H9 (cell line): ENCODE results near the gene PTPRN2. TPM values are rescaled to one million over a fixed set of nuclear protein-coding genes. Genes with fewer than 3 reads are reported as not detected.

Experiments
- DNase-seq: peaks from one replicate; pipeline ENCODE4 v3.0.0-alpha.2; 2017
- H2AFZ ChIP-seq: one replicate; pipeline ENCODE4 v1.6.1; 2013; ENCODE audit warnings: mild to moderate bottlenecking, low read length, control low read depth, moderate library complexity
- H2AK5ac ChIP-seq: 2 replicates; pipeline ENCODE4 v1.6.1; 2013; ENCODE audit warnings: low read length, control low read depth, mixed read lengths; ENCODE audit not compliant: insufficient read length
- H2BK120ac ChIP-seq: one replicate; pipeline ENCODE4 v1.6.1; 2013; ENCODE audit warnings: low read depth, mild to moderate bottlenecking, low read length, control low read depth, inconsistent platforms; ENCODE audit not compliant: poor library complexity, severe bottlenecking
- H2BK12ac ChIP-seq: 2 replicates; pipeline ENCODE4 v1.6.1; 2013; ENCODE audit warnings: low read length, control low read depth, mixed read lengths, low read depth; ENCODE audit not compliant: insufficient read length
- H2BK15ac ChIP-seq: 2 replicates; pipeline ENCODE4 v1.6.1; 2013; ENCODE audit warnings: low read depth, low read length, control low read depth
- H2BK20ac ChIP-seq: one replicate; pipeline ENCODE4 v1.6.1; 2013; ENCODE audit warnings: low read depth, mild to moderate bottlenecking, low read length, control low read depth, inconsistent platforms; ENCODE audit not compliant: poor library complexity, severe bottlenecking
- H2BK5ac ChIP-seq: 2 replicates; pipeline ENCODE4 v1.6.1; 2013; ENCODE audit warnings: low read length, control low read depth, mixed read lengths; ENCODE audit not compliant: insufficient read length
- H3K14ac ChIP-seq: 2 replicates; pipeline ENCODE4 v1.6.1; 2013; ENCODE audit warnings: low read length, control low read depth; ENCODE audit not compliant: insufficient read depth
- H3K18ac ChIP-seq: 2 replicates; pipeline ENCODE4 v1.6.1; 2013; ENCODE audit warnings: low read depth, mild to moderate bottlenecking, mixed read lengths, low read length, control low read depth; ENCODE audit not compliant: insufficient read length
- H3K23ac ChIP-seq: 2 replicates; pipeline ENCODE4 v1.6.1; 2013; ENCODE audit warnings: low read length, control low read depth, mixed read lengths, low read depth; ENCODE audit not compliant: insufficient read length
- H3K23me2 ChIP-seq: 2 replicates; pipeline ENCODE4 v1.6.1; 2013; ENCODE audit warnings: low read depth, mild to moderate bottlenecking, mixed read lengths, low read length, control low read depth; ENCODE audit not compliant: insufficient read length, poor library complexity, severe bottlenecking
- H3K27ac ChIP-seq: 2 replicates; pipeline ENCODE4 v1.5.1; 2013; ENCODE audit warnings: low read length, control low read depth, mixed read lengths, low read depth; ENCODE audit not compliant: insufficient read length
- H3K27me3 ChIP-seq: 2 replicates; pipeline ENCODE4 v1.6.1; 2013; ENCODE audit warnings: low read length, control low read depth, inconsistent platforms; ENCODE audit not compliant: insufficient read depth
- H3K4ac ChIP-seq: 2 replicates; pipeline ENCODE4 v1.6.1; 2013; ENCODE audit warnings: low read depth, mild to moderate bottlenecking, control low read depth, inconsistent platforms, low read length, moderate library complexity
- H3K4me1 ChIP-seq: 2 replicates; pipeline ENCODE4 v1.6.1; 2013; ENCODE audit warnings: low read length, control low read depth, inconsistent platforms; ENCODE audit not compliant: insufficient read depth
- H3K4me2 ChIP-seq: 2 replicates; pipeline ENCODE4 v1.6.1; 2013; ENCODE audit warnings: low read length, control low read depth, mixed read lengths; ENCODE audit not compliant: insufficient read length, insufficient read depth
- H3K56ac ChIP-seq: 2 replicates; pipeline ENCODE4 v1.6.1; 2013; ENCODE audit warnings: low read depth, mild to moderate bottlenecking, mixed read lengths, low read length, control low read depth; ENCODE audit not compliant: insufficient read length
- H3K79me1 ChIP-seq: 2 replicates; pipeline ENCODE4 v1.6.1; 2013; ENCODE audit warnings: low read depth, mild to moderate bottlenecking, moderate library complexity, low read length, control low read depth, inconsistent platforms; ENCODE audit not compliant: insufficient read depth, poor library complexity, severe bottlenecking
- H3K79me2 ChIP-seq: 2 replicates; pipeline ENCODE4 v1.6.1; 2013; ENCODE audit warnings: low read length, control low read depth, inconsistent platforms; ENCODE audit not compliant: insufficient read depth
- H3K9ac ChIP-seq: 2 replicates; pipeline ENCODE4 v1.6.1; 2013; ENCODE audit warnings: low read length, control low read depth, mixed read lengths; ENCODE audit not compliant: insufficient read length; ENCODE audit errors: extremely low read depth
- H3K9me3 ChIP-seq: one replicate; pipeline ENCODE4 v1.6.1; 2013; ENCODE audit warnings: low read depth, low read length, inconsistent platforms; ENCODE audit not compliant: control insufficient read depth
- H3T11ph ChIP-seq: one replicate; pipeline ENCODE4 v1.6.1; 2013; ENCODE audit warnings: mild to moderate bottlenecking, low read length, control low read depth, inconsistent platforms
- H4K20me1 ChIP-seq: one replicate; pipeline ENCODE4 v1.6.1; 2013; ENCODE audit not compliant: control insufficient read depth, insufficient read length, insufficient read depth
- H4K5ac ChIP-seq: 2 replicates; pipeline ENCODE4 v1.6.1; 2013; ENCODE audit warnings: low read depth, mild to moderate bottlenecking, mixed read lengths, low read length, control low read depth; ENCODE audit not compliant: insufficient read length
- H4K8ac ChIP-seq: replicated peaks from 2 replicates; pipeline ENCODE4 v1.6.1; 2013; ENCODE audit warnings: low read length, control low read depth, mixed read lengths, low read depth; ENCODE audit not compliant: insufficient read length
- H4K91ac ChIP-seq: 2 replicates; pipeline ENCODE4 v1.6.1; 2013; ENCODE audit warnings: low read depth, mild to moderate bottlenecking, moderate library complexity, mixed read lengths, low read length, control low read depth; ENCODE audit not compliant: insufficient read length
- H3K27ac Mint-ChIP-seq, 3 experiments: 2 replicates in 2 of 3; 3 replicates in 1 of 3; pipeline ENCODE4 v1.8.0; 2020 to 2021; ENCODE audit warnings: mixed read lengths in 3 of 3, mild to moderate bottlenecking in 1 of 3, moderate library complexity in 1 of 3
- H3K27me3 Mint-ChIP-seq: 2 replicates; pipeline ENCODE4 v1.8.0; 2021; ENCODE audit warnings: low read depth, mild to moderate bottlenecking, moderate library complexity, mixed read lengths
- H3K36me3 Mint-ChIP-seq, 3 experiments: 2 replicates in 2 of 3; 3 replicates in 1 of 3; pipeline ENCODE4 v1.8.0; 2020 to 2021; ENCODE audit warnings: low read depth in 3 of 3, mixed read lengths in 3 of 3; ENCODE audit not compliant: insufficient read depth in 1 of 3
- H3K4me1 Mint-ChIP-seq, 2 experiments: 2 replicates each; pipeline ENCODE4 v1.8.0; 2020; ENCODE audit warnings: mixed read lengths in 2 of 2
- H3K4me3 Mint-ChIP-seq, 2 experiments: 2 replicates in 1 of 2; 3 replicates in 1 of 2; pipeline ENCODE4 v1.8.0; 2020 to 2021; ENCODE audit warnings: mild to moderate bottlenecking in 2 of 2, mixed read lengths in 2 of 2, moderate library complexity in 1 of 2
- H3K9me3 Mint-ChIP-seq, 2 experiments: 2 replicates in 1 of 2; 3 replicates in 1 of 2; pipeline ENCODE4 v1.8.0; 2020; ENCODE audit warnings: mild to moderate bottlenecking in 2 of 2, mixed read lengths in 2 of 2, moderate library complexity in 1 of 2
- WGBS: extraction: QIAGEN DNeasy Blood & Tissue Kit; methylation state at CpG from one replicate; pipeline ENCODE4 v1.1.7; 2013; ENCODE audit warnings: missing lambda C conversion rate, low lambda C conversion rate, mixed read lengths; ENCODE audit not compliant: insufficient read length; ENCODE audit errors: extremely low coverage; 5-methylcytosine and 5-hydroxymethylcytosine counted together
- total RNA-seq: library from RNA; stranded (reverse); gene quantifications from 2 replicates; pipeline ENCODE4 v1.2.1, GENCODE V29; 2021
- TF ChIP-seq, protein P1 (sequence below): fragments of 200-600 bp; sonication (generic); conservative IDR thresholded peaks from 3 replicates; pipeline ENCODE4 v1.8.0; 2021; ENCODE audit warnings: antibody characterized with exemption, mild to moderate bottlenecking

The PTPRN2 gene
- total RNA-seq, 1 experiment from 2014 or later: 5.2 TPM

DNA sequence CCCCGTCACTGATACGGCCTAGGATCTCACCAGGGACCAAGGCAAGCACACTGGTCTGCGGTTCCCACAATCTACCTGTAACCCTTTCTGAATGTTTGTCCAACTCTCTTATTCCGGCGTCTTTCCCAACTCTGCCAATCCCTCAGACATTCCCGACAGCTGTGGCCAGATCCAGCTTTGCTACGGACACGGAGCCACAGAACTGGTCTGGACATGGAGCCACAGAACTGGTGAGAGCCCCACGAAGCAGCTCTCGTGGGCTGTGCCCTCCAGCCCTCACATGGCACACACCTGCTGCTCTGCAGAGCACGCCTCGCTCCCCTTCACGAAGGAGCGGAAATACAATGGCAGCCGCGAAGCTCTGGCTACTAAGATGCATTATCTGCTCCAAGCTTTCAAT lies 874.0 kb downstream of the PTPRN2 start:
- no peaks in the 10 kb centered on the region for H3K4me1 ChIP-seq
- TF ChIP-seq, protein P1, sequence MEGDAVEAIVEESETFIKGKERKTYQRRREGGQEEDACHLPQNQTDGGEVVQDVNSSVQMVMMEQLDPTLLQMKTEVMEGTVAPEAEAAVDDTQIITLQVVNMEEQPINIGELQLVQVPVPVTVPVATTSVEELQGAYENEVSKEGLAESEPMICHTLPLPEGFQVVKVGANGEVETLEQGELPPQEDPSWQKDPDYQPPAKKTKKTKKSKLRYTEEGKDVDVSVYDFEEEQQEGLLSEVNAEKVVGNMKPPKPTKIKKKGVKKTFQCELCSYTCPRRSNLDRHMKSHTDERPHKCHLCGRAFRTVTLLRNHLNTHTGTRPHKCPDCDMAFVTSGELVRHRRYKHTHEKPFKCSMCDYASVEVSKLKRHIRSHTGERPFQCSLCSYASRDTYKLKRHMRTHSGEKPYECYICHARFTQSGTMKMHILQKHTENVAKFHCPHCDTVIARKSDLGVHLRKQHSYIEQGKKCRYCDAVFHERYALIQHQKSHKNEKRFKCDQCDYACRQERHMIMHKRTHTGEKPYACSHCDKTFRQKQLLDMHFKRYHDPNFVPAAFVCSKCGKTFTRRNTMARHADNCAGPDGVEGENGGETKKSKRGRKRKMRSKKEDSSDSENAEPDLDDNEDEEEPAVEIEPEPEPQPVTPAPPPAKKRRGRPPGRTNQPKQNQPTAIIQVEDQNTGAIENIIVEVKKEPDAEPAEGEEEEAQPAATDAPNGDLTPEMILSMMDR: no peak
- H3K14ac ChIP-seq: no peak overlapping the region
- H3K27me3 ChIP-seq: no peaks in the 10 kb centered on the region
- no peak overlapping the region for H2AFZ ChIP-seq
- no peaks in the 10 kb centered on the region for H4K20me1 ChIP-seq
- no peak overlapping the region for H3K56ac ChIP-seq
- H2BK120ac ChIP-seq: no peak overlapping the region
- H4K8ac ChIP-seq: no peak overlapping the region
- no peak overlapping the region for H3K18ac ChIP-seq
- H3K4me1 Mint-ChIP-seq: peaks cover 0 to 11% of the 10 kb centered on the region in 2 experiments; a peak in 2 of 4 replicates
- no peak overlapping the region for H3T11ph ChIP-seq
- H3K27ac Mint-ChIP-seq: no peak overlapping the region
- no peak overlapping the region for H3K9ac ChIP-seq
- no peak overlapping the region for H2BK20ac ChIP-seq
- no peak overlapping the region for H4K5ac ChIP-seq
- H3K9me3 ChIP-seq: no peaks in the 10 kb centered on the region
- no peak overlapping the region for H3K23ac ChIP-seq
- H3K79me2 ChIP-seq: no peaks in the 10 kb centered on the region
- peaks cover 58% of the 10 kb centered on the region for H3K27me3 Mint-ChIP-seq
- no peaks in the 10 kb centered on the region for H3K23me2 ChIP-seq
- no peak overlapping the region for H3K4ac ChIP-seq
- H2AK5ac ChIP-seq: no peak overlapping the region
- no peak overlapping the region for H3K4me2 ChIP-seq
- H3K4me3 Mint-ChIP-seq: no peak overlapping the region
- H4K91ac ChIP-seq: no peak overlapping the region
- no peak overlapping the region for H3K27ac ChIP-seq
- no CpG with 5 or more reads among the region's 16 CpGs for WGBS
- no peak overlapping the region for H2BK5ac ChIP-seq
- DNase-seq: peak; percentile 10
- no peaks in the 10 kb centered on the region for H3K36me3 Mint-ChIP-seq
- no peak overlapping the region for H2BK12ac ChIP-seq
- H3K79me1 ChIP-seq: no peaks in the 10 kb centered on the region
- peaks cover 0 to 2% of the 10 kb centered on the region in 2 experiments; a peak in 2 of 5 replicates for H3K9me3 Mint-ChIP-seq
- no peak overlapping the region for H2BK15ac ChIP-seq
